Loucy (cell line): ENCODE data around the gene UBR4.

Experiments used
- H2AFZ ChIP-seq: fragments of 200-600 bp; sonication (generic); 2 replicates; pipeline ENCODE4 v1.6.0; 2016; ENCODE audit warnings: antibody characterized with exemption, mild to moderate bottlenecking, low read length, moderate library complexity
- H3F3A ChIP-seq: fragments of 200-600 bp; 2 replicates; pipeline ENCODE4 v1.6.0; 2016; ENCODE audit warnings: antibody characterized with exemption, low read depth, mild to moderate bottlenecking
- H3K27me3 ChIP-seq: fragments of 200-600 bp; sonication (generic); 2 replicates; pipeline ENCODE4 v1.6.1; 2014; ENCODE audit warnings: low read length, mild to moderate bottlenecking; ENCODE audit not compliant: insufficient read depth, poor library complexity, severe bottlenecking
- H3K36me3 ChIP-seq: fragments of 200-600 bp; sonication (generic); 2 replicates; pipeline ENCODE4 v1.6.1; 2016; ENCODE audit warnings: low read length; ENCODE audit not compliant: insufficient read depth
- H3K4me1 ChIP-seq: fragments of 200-600 bp; sonication (generic); 2 replicates; pipeline ENCODE4 v1.5.1; 2014; ENCODE audit warnings: low read length, mild to moderate bottlenecking; ENCODE audit not compliant: insufficient read depth, poor library complexity, severe bottlenecking
- H3K4me2 ChIP-seq: fragments of 200-600 bp; sonication (generic); 2 replicates; pipeline ENCODE4 v1.6.0; 2014; ENCODE audit warnings: antibody characterized with exemption, low read length, low read depth, mild to moderate bottlenecking; ENCODE audit not compliant: poor library complexity, severe bottlenecking
- H3K4me3 ChIP-seq: fragments of 200-600 bp; sonication (generic); 2 replicates; pipeline ENCODE4 v1.5.1; 2014; ENCODE audit warnings: low read length, mild to moderate bottlenecking, mixed read lengths; ENCODE audit not compliant: poor library complexity, severe bottlenecking
- H3K79me2 ChIP-seq: fragments of 200-600 bp; sonication (generic); 2 replicates; pipeline ENCODE4 v1.6.1; 2014; ENCODE audit warnings: low read length; ENCODE audit not compliant: insufficient read depth
- H3K9ac ChIP-seq: fragments of 200-600 bp; sonication (generic); 2 replicates; pipeline ENCODE4 v1.6.0; 2014; ENCODE audit warnings: mild to moderate bottlenecking, low read depth, low read length, moderate library complexity; ENCODE audit not compliant: poor library complexity, severe bottlenecking
- H3K9me2 ChIP-seq: fragments of 200-600 bp; sonication (generic); replicated peaks from 2 replicates; pipeline ENCODE4 v1.6.1; 2016; ENCODE audit warnings: low read depth, low read length, mixed read lengths
- H3K9me3 ChIP-seq: fragments of 200-600 bp; sonication (generic); 2 replicates; pipeline ENCODE4 v1.6.1; 2014; ENCODE audit warnings: mild to moderate bottlenecking, antibody characterized with exemption, low read length, low read depth; ENCODE audit not compliant: insufficient read depth
- H4K20me1 ChIP-seq: fragments of 200-600 bp; sonication (generic); 2 replicates; pipeline ENCODE4 v1.6.0; 2014; ENCODE audit warnings: antibody characterized with exemption, low read length, mild to moderate bottlenecking; ENCODE audit not compliant: insufficient read depth, poor library complexity, severe bottlenecking
- EZH2phosphoT487 ChIP-seq: fragments of 200-600 bp; IDR thresholded peaks from 2 replicates; pipeline ENCODE4 v1.6.1; 2018; ENCODE audit warnings: antibody characterized with exemption, mild to moderate bottlenecking, moderate library complexity, borderline replicate concordance
- TF ChIP-seq, protein P1 (sequence below): fragments of 200-600 bp; sonication (generic); conservative IDR thresholded peaks from 2 replicates; pipeline ENCODE4 v1.5.1; 2014; ENCODE audit warnings: mild to moderate bottlenecking, antibody characterized with exemption, low read length

Gene UBR4

DNA sequence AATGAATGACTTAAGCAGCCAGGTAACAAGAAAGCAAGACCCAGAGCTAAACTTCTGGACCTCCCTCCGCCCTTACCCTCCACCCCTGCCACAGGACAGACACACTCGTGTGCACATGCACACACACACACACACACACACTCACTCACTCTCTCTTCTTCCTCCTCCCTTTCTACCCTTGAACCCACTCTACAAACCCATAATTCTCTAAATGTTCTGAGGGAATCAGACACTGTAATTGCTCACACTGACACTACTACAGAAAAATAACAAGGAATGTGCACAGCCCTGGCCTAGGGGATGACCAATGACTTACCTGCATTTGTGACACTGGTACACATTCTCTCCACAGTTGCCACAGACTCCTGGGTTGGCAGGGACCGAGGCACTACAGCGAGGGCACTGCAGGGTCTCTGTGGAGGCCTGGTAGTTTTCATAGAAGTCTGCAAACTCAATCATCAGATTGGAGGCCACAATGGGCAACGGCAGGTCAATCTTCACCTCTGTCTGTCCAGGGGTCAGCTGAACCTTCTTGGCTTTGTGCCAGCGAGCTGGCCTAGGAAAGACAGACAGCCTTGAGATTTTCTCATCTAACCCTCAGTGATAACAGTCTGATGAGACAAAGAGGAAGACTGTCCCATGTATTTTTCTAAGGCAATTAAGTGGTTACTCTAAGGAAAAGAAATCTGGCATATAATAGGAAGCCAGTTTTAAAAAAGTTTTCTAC, 94.8 kb downstream of the UBR4 start:
- Histone ChIP-seq H2AFZ (no peak overlapping the region), H3K4me1 (peaks cover 3% of the 10 kb centered on the region), H3K9me3 (no peaks in the 10 kb centered on the region), H3K36me3 (peaks cover 99% of the 10 kb centered on the region), H3K9ac (no peak overlapping the region), H3K27me3 (no peaks in the 10 kb centered on the region), H3K4me3 (no peak overlapping the region), H3F3A (no peaks in the 10 kb centered on the region), H3K9me2 (no peaks in the 10 kb centered on the region), H3K79me2 (no peaks in the 10 kb centered on the region), H4K20me1 (no peaks in the 10 kb centered on the region), H3K4me2 (no peak overlapping the region)
- TF ChIP-seq EZH2phosphoT487 = no peak
- TF ChIP-seq, protein P1, sequence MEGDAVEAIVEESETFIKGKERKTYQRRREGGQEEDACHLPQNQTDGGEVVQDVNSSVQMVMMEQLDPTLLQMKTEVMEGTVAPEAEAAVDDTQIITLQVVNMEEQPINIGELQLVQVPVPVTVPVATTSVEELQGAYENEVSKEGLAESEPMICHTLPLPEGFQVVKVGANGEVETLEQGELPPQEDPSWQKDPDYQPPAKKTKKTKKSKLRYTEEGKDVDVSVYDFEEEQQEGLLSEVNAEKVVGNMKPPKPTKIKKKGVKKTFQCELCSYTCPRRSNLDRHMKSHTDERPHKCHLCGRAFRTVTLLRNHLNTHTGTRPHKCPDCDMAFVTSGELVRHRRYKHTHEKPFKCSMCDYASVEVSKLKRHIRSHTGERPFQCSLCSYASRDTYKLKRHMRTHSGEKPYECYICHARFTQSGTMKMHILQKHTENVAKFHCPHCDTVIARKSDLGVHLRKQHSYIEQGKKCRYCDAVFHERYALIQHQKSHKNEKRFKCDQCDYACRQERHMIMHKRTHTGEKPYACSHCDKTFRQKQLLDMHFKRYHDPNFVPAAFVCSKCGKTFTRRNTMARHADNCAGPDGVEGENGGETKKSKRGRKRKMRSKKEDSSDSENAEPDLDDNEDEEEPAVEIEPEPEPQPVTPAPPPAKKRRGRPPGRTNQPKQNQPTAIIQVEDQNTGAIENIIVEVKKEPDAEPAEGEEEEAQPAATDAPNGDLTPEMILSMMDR = no peak

DNA sequence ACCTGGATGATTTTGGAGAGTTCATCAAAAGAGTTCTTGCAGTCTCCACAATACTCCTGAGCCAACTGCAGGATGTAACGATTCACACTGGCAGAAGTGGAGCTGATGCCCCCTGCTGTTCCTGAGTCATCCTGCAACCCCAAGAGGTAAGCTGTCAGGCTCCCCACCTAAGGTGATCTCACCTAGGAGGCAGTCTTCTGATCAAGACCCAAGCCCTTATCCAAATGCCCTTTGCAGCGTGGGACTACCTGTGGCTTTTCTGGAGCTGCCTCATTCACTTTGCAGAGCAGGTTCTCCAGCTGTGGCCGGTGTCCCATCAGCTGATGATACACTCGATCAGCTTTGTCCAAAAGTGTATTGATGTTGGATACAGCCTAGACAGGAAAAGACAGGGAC, 96.4 kb downstream of the UBR4 start:
- TF ChIP-seq EZH2phosphoT487 = no peak
- TF ChIP-seq, protein P1 = peak; percentile 84
- Histone ChIP-seq H3K79me2 (no peaks in the 10 kb centered on the region), H4K20me1 (no peaks in the 10 kb centered on the region), H3K4me2 (no peak overlapping the region), H3K9me3 (no peaks in the 10 kb centered on the region), H3K4me3 (no peak overlapping the region), H3F3A (no peaks in the 10 kb centered on the region), H3K4me1 (no peaks in the 10 kb centered on the region), H2AFZ (no peak overlapping the region), H3K27me3 (no peaks in the 10 kb centered on the region), H3K36me3 (peaks cover 99% of the 10 kb centered on the region), H3K9ac (no peak overlapping the region), H3K9me2 (no peaks in the 10 kb centered on the region)

DNA sequence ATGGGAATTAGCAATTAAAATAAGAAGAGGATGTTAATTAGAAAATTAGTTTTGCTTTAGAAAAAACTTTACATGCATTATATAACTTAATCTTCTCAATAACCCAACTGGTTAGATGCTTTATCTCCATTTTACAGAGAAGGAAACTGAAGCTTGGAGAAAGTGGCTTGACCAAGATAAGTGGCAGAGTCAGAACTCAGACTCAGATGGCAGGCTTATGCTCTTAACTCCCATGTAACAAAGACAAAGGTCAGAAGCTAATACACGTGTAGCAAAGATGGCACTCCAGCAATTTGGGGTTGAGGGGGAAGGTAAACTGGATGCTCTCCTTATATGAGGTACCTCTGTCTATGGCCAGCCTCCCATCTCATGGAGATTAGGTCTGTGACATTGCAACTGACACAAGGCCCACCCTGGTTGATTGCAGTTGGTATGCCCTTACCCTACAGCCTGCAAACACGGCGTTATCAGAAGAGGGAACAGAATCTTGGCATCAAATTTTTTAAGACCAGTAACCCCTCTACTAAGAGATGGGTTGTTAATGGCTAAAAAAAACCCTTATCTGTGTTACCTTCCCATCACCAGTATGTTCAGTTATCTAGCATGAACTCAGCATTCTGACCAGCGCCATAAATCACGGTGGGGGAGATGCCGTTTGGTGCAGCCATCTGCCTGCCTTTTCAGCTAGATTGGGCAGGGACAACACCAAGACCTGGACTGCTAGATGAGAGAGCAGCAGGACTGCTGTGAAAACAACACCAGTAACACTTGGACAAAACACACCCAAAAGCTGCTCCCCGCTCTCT, 97.0 kb downstream of the UBR4 start:
- no peaks in the 10 kb centered on the region for H3K4me1 ChIP-seq
- H3K27me3 ChIP-seq = no peaks in the 10 kb centered on the region
- no peaks in the 10 kb centered on the region for H4K20me1 ChIP-seq
- H3K9me2 ChIP-seq = no peaks in the 10 kb centered on the region
- H3K4me2 ChIP-seq = no peak overlapping the region
- H3K36me3 ChIP-seq = peaks cover 99% of the 10 kb centered on the region
- H3K4me3 ChIP-seq = no peak overlapping the region
- H3K9me3 ChIP-seq = no peaks in the 10 kb centered on the region
- H2AFZ ChIP-seq = no peak overlapping the region
- H3K9ac ChIP-seq = no peak overlapping the region
- no peaks in the 10 kb centered on the region for H3F3A ChIP-seq
- H3K79me2 ChIP-seq = no peaks in the 10 kb centered on the region
- TF ChIP-seq EZH2phosphoT487 = no peak
- TF ChIP-seq, protein P1 = no peak
